ENCODE results near the gene SPNS1.
A peak's percentile ranks its signal among the peaks of the same experiment; 100 is the strongest.

- TF ChIP-seq CTCF (IDR thresholded peaks at IDR 0.05; ENCODE audit: low read depth, low read length, missing input control) (peak; percentile 36), MAX (IDR thresholded peaks at IDR 0.05) (no peak), SP1 (IDR thresholded peaks at IDR 0.05) (no peak), EGR1 (IDR thresholded peaks at IDR 0.05; ENCODE audit: low read depth in 2 of 2) (no peak), YY1 (IDR thresholded peaks at IDR 0.05) (no peak), REST (IDR thresholded peaks at IDR 0.05) (no peak), GABPA (IDR thresholded peaks at IDR 0.05 in 1 of 2, conservative IDR thresholded peaks at IDR 0.05 in 1 of 2) (no peak), RAD21 (IDR thresholded peaks at IDR 0.05) (no peak), ZBTB33 (IDR thresholded peaks at IDR 0.05) (no peak), HNF4G (IDR thresholded peaks at IDR 0.05) (no peak), TAF1 (conservative IDR thresholded peaks at IDR 0.05) (no peak)
These were observed 6.9 kb downstream of the SPNS1 start for GRCh38 chr16:28981517-28981916.

Measured in liver (tissue), 3 donors.